ENCODE results near the gene GNA12.
"Not testable (repeated sequence)": the region's sequence is repeated elsewhere in the genome, so short reads cannot be mapped to it uniquely, and the experiment has no call there.

Gene GNA12

DNA sequence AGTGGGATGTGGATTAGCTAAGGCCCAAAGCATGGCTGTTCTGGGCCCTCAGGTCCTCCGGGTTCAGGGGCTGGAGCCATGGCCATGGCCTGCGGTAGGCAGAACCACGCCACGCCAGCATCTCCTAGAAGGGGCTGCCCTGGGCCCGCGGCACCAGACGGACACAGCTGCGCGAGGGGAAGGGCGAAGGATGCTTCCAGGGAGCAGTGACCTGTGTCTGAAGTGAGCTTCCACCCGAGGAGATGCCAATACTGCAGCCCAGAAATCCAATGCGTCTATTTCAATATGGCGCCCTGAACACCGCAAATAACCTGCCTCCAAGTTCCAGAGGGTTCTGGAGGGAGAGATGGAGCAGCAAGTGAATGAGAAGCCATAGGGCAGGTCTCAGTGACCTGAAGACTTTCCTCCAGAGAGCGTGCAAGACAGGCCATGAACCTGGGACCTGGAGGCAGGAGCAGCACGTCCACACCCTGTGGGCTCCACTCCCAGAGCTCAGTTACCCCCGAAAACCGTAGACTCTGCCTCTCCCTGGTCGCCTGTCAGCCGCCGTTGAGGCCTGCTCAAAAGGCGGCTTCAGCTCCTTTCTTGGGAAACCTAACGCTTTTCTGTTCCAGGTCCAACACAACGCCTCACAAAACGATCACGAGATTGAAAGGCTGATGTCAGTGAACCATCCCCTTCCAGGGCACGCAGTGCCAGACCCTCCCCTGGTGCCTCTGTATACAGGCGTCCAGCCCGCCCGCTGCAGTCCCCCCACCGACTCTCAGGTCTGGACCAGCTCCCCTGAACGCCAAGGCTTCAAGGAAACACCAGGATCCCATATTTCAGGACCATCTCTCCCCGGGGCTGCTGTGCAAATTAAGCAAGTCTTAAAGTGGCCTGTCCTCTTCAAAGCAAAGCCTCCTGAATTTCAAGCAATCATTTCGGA, 118.7 kb downstream of the GNA12 start:
- no peak for DNase-seq

DNA sequence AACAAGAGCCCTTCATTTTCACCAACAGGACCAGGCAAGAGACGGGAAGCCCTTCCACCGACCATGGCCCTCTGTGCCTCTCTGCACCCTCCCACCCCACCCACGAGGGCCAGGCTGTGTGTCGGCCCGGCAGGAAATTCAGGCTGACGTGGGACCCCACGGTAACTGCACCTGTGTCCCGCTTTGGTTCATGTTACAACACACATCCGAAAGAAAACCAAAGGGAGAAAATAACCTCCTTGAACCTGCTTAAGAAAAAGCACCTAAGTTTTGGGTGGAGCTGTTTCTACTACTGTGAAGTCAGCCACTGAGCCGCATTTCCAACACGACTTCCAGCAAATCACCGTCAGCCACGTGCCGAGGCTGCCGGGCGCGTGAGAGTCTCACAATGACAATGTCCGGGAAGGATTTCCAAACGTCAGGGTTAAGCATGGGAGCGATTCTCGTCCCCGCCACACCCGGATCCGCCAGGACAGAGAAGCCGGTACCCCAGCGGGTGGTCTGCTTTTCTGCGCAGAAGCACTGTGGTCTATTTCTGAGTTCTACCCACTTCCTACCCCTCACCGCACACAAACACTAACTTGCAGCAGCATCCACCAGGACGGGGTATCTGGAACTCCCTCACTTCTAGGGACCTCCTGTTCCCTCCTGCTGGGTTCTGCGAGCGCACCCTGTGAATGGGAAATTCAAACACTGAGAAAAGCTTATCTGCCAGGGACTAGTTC, 119.5 kb downstream of the GNA12 start:
- no peak for DNase-seq

DNA sequence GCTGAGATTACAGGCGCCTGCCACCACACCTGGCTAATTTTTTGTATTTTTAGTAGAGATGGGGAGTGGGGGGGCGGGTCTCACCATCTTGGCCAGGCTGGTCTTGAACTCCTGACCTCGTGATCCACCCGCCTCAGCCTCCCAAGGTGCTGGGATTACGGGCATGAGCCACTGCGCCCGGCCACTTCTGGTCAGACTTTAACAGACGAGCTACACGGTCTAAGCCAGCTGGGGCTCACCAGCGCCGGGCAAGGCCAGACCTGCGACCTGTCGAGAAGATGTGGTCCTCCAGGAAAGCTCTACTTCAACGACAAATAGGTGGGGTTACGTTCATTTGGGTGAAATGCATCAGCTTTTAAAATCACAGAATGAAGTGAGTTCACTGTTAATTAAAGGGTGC, 120.1 kb downstream of the GNA12 start:
- DNase-seq = not testable (repeated sequence)

DNA sequence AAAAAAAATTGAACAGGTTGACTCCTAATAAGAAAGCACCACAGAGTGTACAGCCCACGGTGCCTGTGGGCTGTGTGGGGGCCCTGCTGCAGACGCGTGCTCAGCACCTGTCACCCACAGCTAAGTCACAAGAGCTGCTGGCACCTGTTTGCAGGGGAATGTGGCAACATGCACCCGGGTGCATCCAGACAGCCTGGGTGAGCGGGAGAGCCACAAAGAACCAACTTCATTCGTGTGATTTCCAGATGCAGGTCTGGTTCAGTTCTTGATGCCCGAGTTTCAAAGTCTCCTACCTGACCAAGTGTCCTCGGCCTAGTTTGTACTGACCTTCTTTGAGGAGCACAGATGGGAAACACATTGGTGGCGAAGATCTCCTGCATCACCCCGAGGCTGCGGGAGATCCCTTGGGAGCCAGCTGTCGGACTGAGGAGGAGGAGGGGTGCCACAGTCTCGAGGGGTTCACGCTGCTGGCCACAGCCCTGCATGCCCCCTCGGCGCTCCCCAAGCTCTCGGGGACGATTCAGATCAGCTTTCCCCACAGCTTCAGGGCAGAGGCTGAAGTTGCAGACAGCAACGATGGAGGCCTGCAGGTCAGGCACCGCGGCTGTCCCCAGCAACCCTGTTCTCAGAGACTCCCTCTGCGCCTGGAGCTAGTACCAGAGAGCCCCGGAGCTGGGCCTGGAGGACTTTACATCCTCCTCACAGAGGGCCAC, 120.8 kb downstream of the GNA12 start:
- no peak for DNase-seq

DNA sequence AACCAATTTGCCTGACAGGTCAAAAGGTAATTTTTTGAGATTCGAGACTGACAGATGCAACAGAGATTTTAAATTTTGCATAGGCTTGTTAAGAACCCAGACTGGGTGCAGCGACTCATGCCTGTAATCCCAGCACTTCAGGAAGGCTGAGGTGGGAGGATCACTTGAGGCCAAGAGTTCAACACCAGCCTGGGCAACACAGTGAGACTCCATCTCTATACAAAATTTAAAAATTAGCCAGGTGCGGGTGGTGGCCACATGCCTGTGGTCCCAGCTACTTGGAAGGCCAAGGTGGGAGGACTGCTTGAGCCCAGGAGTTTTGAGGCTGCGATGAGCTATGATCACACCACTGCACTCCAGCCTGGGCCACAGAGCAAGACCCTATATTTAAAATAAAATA, 121.5 kb downstream of the GNA12 start:
- no peak for DNase-seq

DNA sequence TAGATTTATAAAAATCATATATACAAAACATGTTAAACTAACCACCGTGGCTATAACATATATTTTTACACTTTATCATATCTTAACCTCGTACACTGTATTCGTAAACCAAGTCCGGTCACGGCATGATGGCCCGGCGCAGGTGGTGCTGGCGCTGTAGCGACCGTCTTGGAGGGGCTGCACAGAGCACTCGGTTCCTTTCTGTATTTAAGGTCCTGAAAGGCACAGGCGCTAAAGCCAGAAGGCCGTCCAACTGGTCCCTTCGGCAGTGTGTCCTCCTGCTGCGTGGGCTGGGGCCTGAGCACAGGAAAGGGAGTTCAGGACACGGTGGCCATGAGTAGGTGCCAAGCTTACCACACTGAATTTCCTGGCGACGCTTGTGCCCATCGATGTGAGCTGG, 122.3 kb downstream of the GNA12 start:
- DNase-seq = no peak

DNA sequence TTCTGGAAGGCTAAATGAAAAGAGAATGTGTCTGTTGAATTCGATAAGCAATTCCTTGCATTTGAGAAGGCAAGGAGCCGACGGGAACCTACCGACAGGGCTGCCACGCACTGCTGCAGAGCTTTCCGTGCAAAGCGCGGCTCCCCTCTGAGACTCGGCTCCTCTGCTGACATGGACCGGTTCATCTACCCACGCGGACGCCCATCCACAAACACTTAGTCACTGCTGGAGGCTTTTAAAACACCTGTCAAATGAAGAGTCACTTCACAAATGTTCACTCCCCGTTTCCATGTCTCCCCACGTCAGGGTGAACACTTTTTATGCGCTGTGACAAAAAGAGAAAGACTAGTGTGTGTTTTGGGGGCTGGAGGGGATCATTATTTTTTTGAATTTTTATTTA, 124.1 kb downstream of the GNA12 start:
- no peak for DNase-seq

DNA sequence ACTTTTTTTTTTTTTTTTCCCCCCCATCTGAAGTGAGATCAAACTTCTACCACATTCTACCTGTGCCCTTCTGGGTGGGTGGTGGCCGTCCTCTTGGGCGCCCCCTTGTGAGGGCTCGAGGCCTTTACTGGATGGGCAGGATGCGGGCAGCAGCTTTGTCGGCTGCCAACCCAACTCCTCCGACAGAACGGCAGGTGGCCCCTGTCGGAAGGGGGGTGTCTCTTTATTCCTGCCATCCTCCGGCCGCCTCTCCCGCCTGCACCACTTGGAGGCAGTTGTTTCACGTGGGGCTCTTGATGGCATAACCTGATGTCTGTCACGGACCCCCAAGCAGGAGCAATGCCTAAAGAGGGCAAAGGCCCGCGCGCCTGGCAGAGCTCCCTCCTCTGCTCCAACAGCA, 125.1 kb downstream of the GNA12 start:
- DNase-seq = peak; percentile 69

DNA sequence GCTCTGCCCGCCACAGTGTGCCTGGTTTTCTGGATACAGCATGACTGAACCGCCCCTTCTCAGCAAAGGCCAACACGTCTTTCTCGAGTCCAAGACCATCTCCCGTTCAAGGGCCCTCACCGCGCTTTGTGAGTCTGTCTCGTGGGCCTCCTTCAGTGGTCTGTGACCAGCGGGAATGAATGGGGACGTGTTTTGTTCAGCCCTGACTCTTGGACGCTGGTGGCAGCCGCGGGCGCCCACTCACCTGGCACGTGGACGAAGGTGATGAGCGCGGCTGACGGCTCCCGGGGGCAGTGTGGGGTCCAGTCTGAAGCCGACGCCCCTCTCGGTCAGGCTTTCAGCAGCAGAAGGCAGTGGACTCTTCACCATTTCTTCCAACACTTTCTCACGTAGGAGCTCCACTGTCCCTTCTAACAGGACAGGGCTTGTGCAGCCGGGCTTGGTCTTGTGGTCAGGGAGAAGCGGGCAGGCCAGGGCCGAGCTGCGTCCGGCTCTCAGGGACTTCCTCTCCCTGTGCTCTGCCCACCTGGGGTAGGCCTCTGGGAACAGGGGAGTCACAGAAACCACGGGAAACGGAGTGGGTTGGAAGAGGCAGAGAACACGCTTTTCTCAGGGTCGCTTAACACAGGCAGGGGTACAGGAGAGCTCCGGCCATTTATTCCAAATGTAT, 125.7 kb downstream of the GNA12 start:
- no peak for DNase-seq

DNA sequence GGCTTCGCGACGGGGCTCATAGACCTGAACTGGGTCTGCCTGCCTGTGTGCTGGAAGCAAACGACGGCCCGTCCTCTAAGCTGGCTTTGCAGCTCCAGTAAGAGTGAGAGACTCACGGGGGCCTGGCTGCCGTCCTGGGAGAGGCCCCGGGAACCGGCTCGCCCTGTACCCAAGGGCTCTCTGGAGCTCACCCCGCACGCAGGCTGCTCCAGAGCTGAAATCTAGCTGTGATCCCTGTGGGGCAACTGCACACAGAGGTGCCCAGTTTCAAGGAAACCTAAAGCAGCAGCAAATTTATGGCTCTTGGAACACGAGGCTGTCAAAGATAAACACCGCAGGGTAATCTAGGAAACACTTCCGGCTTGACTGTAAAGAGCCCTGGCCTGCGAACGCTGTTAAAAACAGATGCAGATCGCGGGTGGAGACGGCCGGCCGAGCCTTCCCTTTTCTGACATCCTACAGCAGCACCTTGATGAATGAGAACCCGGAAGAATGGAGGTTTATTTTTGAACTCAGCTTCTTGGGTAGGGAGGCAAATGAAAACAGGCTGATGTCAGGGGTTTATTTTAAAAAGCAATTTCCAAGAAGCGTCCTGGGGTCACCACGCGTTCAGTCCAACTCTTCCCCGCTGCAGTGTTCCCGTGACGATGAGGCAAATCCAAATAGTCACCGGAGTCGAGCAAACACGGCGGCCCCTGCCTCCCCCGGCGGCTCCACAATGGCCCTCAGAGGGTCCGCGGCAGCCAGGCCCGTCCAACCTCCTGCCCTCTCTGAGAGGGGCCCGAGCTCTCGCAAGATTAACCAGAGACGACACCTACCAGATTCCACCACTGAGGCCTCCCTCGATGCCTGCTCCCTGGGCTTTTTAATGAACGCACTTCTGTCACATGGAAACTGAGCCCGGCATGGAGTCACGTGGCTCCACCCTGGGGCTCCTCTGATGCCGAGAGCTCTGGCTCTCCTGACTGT, 126.5 kb downstream of the GNA12 start:
- peak; percentile 23 for DNase-seq

DNA sequence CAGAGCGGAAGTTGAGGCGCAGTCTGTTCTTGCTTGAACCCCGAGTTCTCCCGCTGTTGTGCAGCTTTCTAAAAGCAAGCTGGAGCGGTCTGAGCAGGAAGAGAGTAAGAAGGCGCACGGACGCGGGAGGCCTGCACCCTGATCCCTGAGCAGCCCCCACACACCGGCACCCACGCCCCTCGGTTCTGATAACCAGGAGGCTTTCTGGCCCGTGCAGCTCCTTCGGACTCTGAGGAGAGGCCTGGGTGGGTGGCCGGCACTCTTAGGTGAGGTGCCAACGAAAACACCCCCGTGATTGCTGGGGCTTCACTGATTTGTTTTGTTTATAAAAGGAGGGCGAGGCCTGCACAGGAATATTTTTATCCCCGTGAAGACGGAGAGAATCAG, 127.2 kb downstream of the GNA12 start:
- DNase-seq = no peak

DNA sequence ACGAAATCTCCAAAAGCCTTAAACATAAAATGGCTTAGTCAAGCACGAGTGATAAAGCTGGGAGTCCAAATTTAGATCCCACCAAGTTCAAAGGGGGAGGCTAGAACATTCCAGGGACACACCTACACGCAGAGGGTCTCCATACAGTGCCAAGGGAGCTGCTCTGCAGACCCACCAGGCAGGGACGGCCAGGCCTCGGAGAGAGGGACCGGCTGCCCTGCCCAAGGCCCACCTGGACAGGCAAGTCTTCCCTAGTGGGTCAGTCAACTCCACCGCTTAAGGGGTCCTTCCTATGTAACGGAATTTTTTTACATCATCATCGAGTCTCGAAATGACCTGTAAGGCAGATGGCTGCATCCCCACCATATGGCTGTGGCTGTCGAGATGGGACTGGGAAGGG, 127.6 kb downstream of the GNA12 start:
- DNase-seq = no peak

DNA sequence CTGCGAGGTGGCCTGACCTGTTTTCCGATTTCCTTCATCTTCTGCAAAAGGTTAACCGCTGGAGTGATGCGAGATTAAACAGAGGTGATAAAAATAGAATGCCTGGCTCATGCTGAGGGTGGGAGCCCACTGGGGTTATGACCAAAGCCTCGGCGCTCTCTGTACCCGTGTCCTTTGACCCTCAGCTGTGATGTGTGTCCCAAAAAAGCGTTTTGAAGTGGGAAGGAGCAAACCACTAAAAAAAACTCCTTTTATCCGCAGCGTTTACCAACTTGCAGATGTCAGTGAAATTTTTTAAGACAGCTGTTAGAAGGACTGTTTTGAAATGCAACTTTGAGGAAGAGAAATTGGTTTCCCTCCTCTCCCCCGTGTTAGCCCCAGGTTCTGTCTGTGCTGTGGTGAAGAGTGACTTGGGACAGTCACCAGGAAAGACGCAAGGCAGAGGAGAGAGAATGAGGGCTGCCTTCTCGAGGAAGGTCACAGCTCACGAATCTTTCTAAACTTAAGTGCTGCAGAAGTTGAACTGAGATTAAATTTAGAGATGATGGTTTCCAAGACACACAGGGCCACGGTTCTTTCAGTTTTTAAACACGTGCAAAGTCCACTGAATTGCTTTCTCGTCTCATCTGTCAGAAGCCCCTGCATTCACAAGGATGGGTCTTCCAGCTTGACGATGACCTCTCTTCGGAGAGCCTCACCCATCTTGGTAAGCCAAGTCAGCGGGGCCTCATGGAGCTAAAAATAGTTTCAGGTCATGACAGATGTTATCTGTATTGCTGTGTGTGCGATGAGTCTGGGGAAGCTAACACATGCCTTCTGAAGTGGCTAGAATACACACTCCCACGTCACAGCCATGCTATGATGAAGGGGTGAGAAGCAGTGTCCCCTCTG, 128.5 kb downstream of the GNA12 start:
- DNase-seq = peak; percentile 47

DNA sequence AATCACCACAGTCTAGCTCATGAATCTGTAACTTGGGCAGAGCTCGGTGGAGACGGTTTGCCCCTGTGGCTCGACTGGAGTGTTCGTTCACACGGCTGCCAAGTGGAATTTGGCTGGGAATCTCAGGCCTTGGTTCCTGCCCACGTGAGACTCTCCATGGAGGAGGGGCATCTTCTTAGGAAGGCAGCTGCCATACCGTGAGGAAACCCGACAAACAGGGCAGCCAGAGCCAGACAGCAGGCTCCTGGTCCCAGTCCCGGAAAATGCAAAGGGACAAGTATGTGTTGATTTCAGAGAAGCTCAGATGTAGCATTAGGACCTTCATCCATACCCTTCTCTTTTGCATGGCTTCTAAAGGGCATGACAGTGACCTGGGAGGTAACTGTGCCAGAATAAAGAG, 129.5 kb downstream of the GNA12 start:
- DNase-seq = no peak

DNA sequence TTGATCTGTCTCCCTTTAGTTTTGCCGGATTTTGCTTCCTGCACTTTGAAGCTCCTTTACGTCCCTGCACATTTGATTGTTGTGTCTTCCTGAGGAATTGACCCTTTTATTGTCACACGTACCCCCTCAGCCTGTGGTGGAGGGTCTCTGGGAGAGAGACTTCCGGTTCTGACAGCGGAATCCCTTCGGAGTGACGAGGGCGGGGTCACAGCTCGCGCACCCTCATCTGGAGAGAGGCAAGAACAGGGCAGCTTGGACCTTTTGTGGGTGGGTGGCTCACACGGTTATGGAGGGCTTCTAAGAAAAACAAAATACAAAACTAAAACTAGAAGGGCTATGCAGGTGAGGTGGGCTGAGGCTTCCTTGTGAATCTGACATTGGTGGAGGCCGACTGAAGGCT, 130.1 kb downstream of the GNA12 start:
- no peak for DNase-seq

DNA sequence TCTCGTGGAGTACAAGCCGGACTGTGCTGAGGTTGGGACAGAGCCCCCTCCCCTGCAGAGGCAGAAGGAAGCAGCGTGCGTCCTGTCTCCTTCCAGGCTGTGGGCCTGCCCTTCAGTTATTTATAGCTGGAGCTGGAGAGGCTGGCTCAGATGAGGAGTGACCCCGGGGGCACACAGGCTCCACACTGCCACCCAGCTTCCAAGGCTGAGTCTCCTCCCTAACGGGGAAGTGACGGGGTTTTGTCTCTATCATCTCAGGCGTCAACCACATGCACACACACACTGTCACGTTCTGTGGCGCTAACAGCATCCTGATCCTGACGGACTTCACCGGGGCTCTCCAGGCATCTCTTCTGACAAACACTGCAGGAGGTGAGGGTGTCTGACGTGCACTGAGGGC, 130.7 kb downstream of the GNA12 start:
- DNase-seq = no peak

DNA sequence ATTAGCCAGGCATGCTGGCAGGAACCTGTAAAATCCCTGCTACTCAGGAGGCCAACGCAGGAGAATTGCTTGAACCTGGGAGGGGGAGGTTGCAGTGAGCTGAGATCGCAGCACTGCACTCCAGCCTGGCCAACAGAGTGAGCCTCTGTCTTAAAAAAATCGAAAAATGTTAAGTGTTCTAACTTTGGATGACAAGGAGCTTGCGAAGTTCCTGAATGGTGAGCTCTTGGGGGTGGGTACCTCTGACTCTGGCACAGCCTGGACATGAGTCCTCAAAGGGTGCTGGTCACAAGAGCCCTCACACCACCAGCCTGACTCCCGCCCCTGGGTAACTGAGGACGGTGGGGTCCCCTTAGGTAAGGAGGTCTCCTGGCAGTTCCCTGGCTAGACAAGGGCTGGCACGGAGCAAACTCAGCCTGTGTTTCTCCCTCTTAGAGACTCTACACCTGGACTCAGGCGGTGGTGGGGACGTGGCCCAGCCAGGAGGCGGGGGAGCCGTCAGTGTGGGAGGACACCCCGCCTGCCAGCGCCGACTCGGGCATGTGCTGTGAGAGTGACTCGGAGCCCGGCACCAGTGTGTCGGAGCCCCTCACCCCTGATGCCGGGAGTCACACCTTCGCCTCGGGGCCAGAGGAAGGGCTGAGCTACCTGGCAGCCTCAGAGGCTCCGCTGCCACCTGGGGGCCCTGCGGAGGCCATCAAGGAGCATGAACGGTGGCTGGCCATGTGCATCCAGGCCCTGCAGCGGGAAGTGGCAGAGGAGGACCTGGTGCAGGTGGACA, 132.0 kb downstream of the GNA12 start:
- no peak for DNase-seq

DNA sequence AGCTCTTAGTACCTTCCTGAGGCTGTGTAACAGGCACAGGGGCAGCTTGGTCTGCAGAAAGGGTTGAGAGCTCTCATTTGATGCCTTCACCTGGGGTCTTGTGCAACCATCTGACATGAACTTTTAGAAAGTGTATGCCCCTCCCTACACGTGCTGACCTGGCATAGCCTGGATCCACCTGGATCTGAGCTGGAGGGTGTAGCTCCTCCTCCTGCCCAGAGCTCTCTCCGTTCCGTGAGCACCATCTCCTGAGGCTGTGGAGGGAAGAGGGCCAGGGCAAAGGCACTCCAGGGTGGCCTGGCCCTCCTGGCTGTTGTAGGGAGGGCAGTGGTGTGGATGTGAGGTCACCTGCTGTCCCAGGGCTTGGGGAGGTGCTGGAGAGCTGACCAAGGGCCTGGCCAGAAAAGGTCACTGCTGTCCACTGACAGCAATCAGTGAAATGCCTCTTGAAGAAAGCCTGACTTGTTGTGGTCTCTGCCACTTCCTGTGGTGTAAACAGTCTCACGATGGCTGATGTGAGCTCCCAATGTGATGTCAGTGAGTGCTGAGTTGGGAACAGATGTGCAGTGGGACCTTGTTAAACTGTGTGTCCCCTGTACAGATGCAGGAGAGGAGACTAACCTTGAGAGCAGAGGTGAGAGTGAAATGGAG, 133.1 kb downstream of the GNA12 start:
- peak; percentile 59 for DNase-seq

DNA sequence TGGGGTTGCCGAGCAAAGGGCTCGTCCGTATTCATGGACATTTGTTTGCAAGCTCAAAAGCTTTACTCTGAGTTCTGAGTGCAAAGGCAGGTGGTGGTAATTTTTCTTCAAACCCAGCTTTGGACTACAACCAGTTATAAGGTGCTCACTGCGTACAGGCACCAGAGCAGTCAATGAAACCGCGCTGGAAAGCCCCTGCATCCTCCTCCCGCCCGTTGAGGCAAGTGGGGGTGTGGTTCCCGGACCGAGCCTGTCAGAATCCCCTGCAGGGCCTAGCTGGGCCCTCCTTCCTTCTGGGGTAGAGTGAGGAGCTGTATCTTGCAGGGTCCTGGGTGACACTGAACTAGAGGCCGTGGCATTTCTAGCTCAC, 133.8 kb downstream of the GNA12 start:
- peak; percentile 69 for DNase-seq

Measured in CD4-positive, alpha-beta T cell treated with Interleukin-12 subunit alpha and Interleukin-12 subunit beta, for 1 hour (primary cell).